NK-92 treated with Interleukin-12 subunit alpha and Interleukin-12 subunit beta, amount 100 ng/mL, for 24 hours (cell line): ENCODE data around the gene RFX2.
"Not testable (repeated sequence)": the region's sequence is repeated elsewhere in the genome, so short reads cannot be mapped to it uniquely, and the experiment has no call there.

Experiments
- DNase-seq: peaks from one replicate; lab custom pipeline; 2025; lab: John Stamatoyannopoulos, UW

The RFX2 gene

GRCh38 chr19:6110360-6110977, at the start of gene RFX2:
Gene RFX2, minus strand, starts transcription at chr19:6110500. Its CDS starts 63,004 bp downstream, at chr19:6047496.
- DNase-seq: peak; percentile 98

GRCh38 chr19:6156033-6156432, 45.7 kb upstream of the RFX2 start:
- no peak for DNase-seq

- DNase-seq: no peak
These were observed 40.0 kb upstream of the RFX2 start for GRCh38 chr19:6150289-6150688.

GRCh38 chr19:6141217-6141616, 30.9 kb upstream of the RFX2 start:
- no peak for DNase-seq

GRCh38 chr19:6138511-6138910, 28.2 kb upstream of the RFX2 start:
- DNase-seq: no peak

GRCh38 chr19:6138066-6138465, 27.8 kb upstream of the RFX2 start:
- DNase-seq: no peak

GRCh38 chr19:6133231-6133630, 22.9 kb upstream of the RFX2 start:
- no peak for DNase-seq

- no peak for DNase-seq
These were observed 22.2 kb upstream of the RFX2 start for GRCh38 chr19:6132482-6132881.

- no peak for DNase-seq
These were observed 17.5 kb upstream of the RFX2 start for GRCh38 chr19:6127716-6128335.

- no peak for DNase-seq
These were observed 16.2 kb upstream of the RFX2 start for GRCh38 chr19:6126335-6126974.

GRCh38 chr19:6125571-6125989, 15.3 kb upstream of the RFX2 start:
- peak; percentile 34 for DNase-seq

- no peak for DNase-seq
These were observed 8.7 kb upstream of the RFX2 start for GRCh38 chr19:6119031-6119430.

- no peak for DNase-seq
These were observed 7.7 kb upstream of the RFX2 start for GRCh38 chr19:6118043-6118442.

GRCh38 chr19:6117534-6117933, 7.2 kb upstream of the RFX2 start:
- no peak for DNase-seq

- DNase-seq: no peak
These were observed 6.6 kb upstream of the RFX2 start for GRCh38 chr19:6116749-6117430.

- DNase-seq: no peak
These were observed 5.7 kb upstream of the RFX2 start for GRCh38 chr19:6115992-6116391.

GRCh38 chr19:6113616-6114188, 3.4 kb upstream of the RFX2 start:
- no peak for DNase-seq

- no peak for DNase-seq
These were observed 353 bp downstream of the RFX2 start for GRCh38 chr19:6109947-6110346.

- no peak for DNase-seq
These were observed 1.3 kb downstream of the RFX2 start for GRCh38 chr19:6108721-6109633.

- DNase-seq: not testable (repeated sequence)
These were observed 3.5 kb downstream of the RFX2 start for GRCh38 chr19:6106643-6107294.

- DNase-seq: no peak
These were observed 4.9 kb downstream of the RFX2 start for GRCh38 chr19:6105444-6105843.
